Measurements from ENCODE around the gene KNTC1.
A peak's percentile ranks its signal among the peaks of the same experiment; 100 is the strongest.

Gene KNTC1

GRCh38 chr12:122513028-122513427 is 14.0 kb upstream of the KNTC1 start (continued):
- TF ChIP-seq HIC1 (tag by site-specific recombination; IDR thresholded peaks at IDR 0.05) (peak; percentile 57; the same call in 1 of the 2 replicates), MZF1 (tag by site-specific recombination; IDR thresholded peaks at IDR 0.05; ENCODE audit: borderline replicate concordance) (peak; percentile 69; the same call in 1 of the 2 replicates), ZNF529 (tag by site-specific recombination; IDR thresholded peaks at IDR 0.05; ENCODE audit: insufficient replicate concordance) (peak; percentile 80), ZNF560 (tag by site-specific recombination; IDR thresholded peaks at IDR 0.05; ENCODE audit: borderline replicate concordance) (peak; percentile 98), ZNF202 (tag by site-specific recombination; IDR thresholded peaks at IDR 0.05; ENCODE audit: borderline replicate concordance) (peak; percentile 98), REPIN1 (tag by site-specific recombination; IDR thresholded peaks at IDR 0.05; ENCODE audit: low read depth) (peak; percentile 90; the same call in 1 of the 2 replicates), ZBTB8A (tag by site-specific recombination; IDR thresholded peaks at IDR 0.05) (peak; percentile 95), ZNF146 (tag by site-specific recombination; IDR thresholded peaks at IDR 0.05) (peak; percentile 38; the same call in 1 of the 2 replicates), BCL11B (tag by site-specific recombination; IDR thresholded peaks at IDR 0.05; ENCODE audit: low read depth) (peak; percentile 54; the same call in 1 of the 2 replicates), ZNF426 (tag by site-specific recombination; IDR thresholded peaks at IDR 0.05) (peak; percentile 100), PRDM4 (tag by site-specific recombination; IDR thresholded peaks at IDR 0.05) (peak; percentile 11; the same call in 1 of the 2 replicates), MYNN (tag by site-specific recombination; IDR thresholded peaks at IDR 0.05; ENCODE audit: borderline replicate concordance) (peak; percentile 72; the same call in 1 of the 2 replicates), ZNF266 (tag by site-specific recombination; IDR thresholded peaks at IDR 0.05; ENCODE audit: low read depth) (peak; percentile 92), ZNF223 (tag by site-specific recombination; IDR thresholded peaks at IDR 0.05) (0 out of 2 replicates have a peak, but pooled peaks have one; percentile 68), AEBP2 (tag by site-specific recombination; IDR thresholded peaks at IDR 0.05; ENCODE audit: borderline replicate concordance) (peak; percentile 90; the same call in 1 of the 2 replicates), RBAK (tag by site-specific recombination; IDR thresholded peaks at IDR 0.05) (0 out of 2 replicates have a peak, but pooled peaks have one; percentile 32), ZNF501 (tag by site-specific recombination; IDR thresholded peaks at IDR 0.05) (peak; percentile 98), ZNF791 (tag by site-specific recombination; IDR thresholded peaks at IDR 0.05) (peak; percentile 78; the same call in 1 of the 2 replicates), ZEB2 (tag by site-specific recombination; IDR thresholded peaks at IDR 0.05) (peak; percentile 51)

GRCh38 chr12:122513660-122514059 is 13.4 kb upstream of the KNTC1 start:
- H3K36me3 ChIP-seq (ENCODE audit: control insufficient read depth in 2 of 2, insufficient read depth in 1 of 2, low read length in 2 of 2): peaks cover 98 to 100% of the 10 kb centered on the region in 2 experiments

More at GRCh38 chr12:122513660-122514059, 13.4 kb upstream of the KNTC1 start:
- POLR2A ChIA-PET: interaction anchor here (1.0 kb wide), 1 partner anchor 11 kb away, joined by 5 read pairs; no protein-coding TSS in a partner anchor
- no peaks in the 10 kb centered on the region for H3K4me1 ChIP-seq (ENCODE audit: control insufficient read depth, insufficient read depth, low read length)
- CTCF ChIA-PET: interaction anchor here (2.2 kb wide), 1 partner anchor 114 kb away, joined by 8 read pairs; no protein-coding TSS in a partner anchor
- no peak for TF ChIP-seq ZNF621 (tag by site-specific recombination; IDR thresholded peaks at IDR 0.05)
- TF ChIP-seq ZNF274 (IDR thresholded peaks at IDR 0.05; ENCODE audit: low read length): no peak
- TF ChIP-seq ZNF274 (tag by site-specific recombination; IDR thresholded peaks at IDR 0.05; ENCODE audit: borderline replicate concordance): no peak
- TF ChIP-seq ZNF121 (tag by site-specific recombination; IDR thresholded peaks at IDR 0.05): peak; percentile 53; the same call in 1 of the 2 replicates
- H3K9me3 ChIP-seq (ENCODE audit: control insufficient read depth, insufficient read depth, low read depth, low read length): no peaks in the 10 kb centered on the region
- H3K4me3 ChIP-seq (ENCODE audit: low read depth, low read length): no peak overlapping the region
- no peak overlapping the region for H3K27ac ChIP-seq (ENCODE audit: extremely low read depth, low read depth, low read length)
